Muscle of back (tissue), 11 donors: Measurements from ENCODE around the gene ANKFY1. TPM values are rescaled to one million over a fixed set of nuclear protein-coding genes. Genes with fewer than 3 reads are reported as not detected.

ENCODE experiments used
- DNase-seq, 3 donors: peaks; one replicate each; pipeline versions ENCODE4 v3.0.0 to v3.0.0-alpha.2; 2013
- polyA plus RNA-seq, 10 donors: library from polyadenylated mRNA; unstranded; fragments of 120-200 nt; gene quantifications; one replicate each; pipeline ENCODE4 v1.2.1, GENCODE V29; 2013; ENCODE audit not compliant: insufficient read length in 10 of 10

Gene ANKFY1
- polyA plus RNA-seq, 10 donors: 24.3 to 36.3 (median 30.1) TPM

- DNase-seq: no peak
These were observed 79.0 kb downstream of the ANKFY1 start for GRCh38 chr17:4184811-4185210.

GRCh38 chr17:4182043-4182442 lies 81.7 kb downstream of the ANKFY1 start:
- no peak for DNase-seq

- no peak for DNase-seq
These were observed 83.0 kb downstream of the ANKFY1 start for GRCh38 chr17:4180791-4181190.

GRCh38 chr17:4179071-4179470 lies 84.7 kb downstream of the ANKFY1 start:
- no peak for DNase-seq

- DNase-seq: no peak
These were observed 85.1 kb downstream of the ANKFY1 start for GRCh38 chr17:4178651-4179050.

GRCh38 chr17:4177806-4178205 lies 86.0 kb downstream of the ANKFY1 start:
- DNase-seq: no peak

- no peak for DNase-seq
These were observed 86.8 kb downstream of the ANKFY1 start for GRCh38 chr17:4176808-4177472.

GRCh38 chr17:4175921-4176807 lies 87.6 kb downstream of the ANKFY1 start:
- no peak for DNase-seq

- DNase-seq: no peak
These were observed 89.2 kb downstream of the ANKFY1 start for GRCh38 chr17:4174556-4174955.

GRCh38 chr17:4173781-4174180 lies 90.0 kb downstream of the ANKFY1 start:
- no peak for DNase-seq

- DNase-seq: no peak
These were observed 91.4 kb downstream of the ANKFY1 start for GRCh38 chr17:4172356-4172755.

GRCh38 chr17:4170639-4171280 lies 93.0 kb downstream of the ANKFY1 start:
- DNase-seq: no peak

- DNase-seq: no peak
These were observed 96.0 kb downstream of the ANKFY1 start for GRCh38 chr17:4167786-4168185.

GRCh38 chr17:4166419-4166818 lies 97.4 kb downstream of the ANKFY1 start:
- no peak for DNase-seq

GRCh38 chr17:4165301-4166010 lies 98.3 kb downstream of the ANKFY1 start:
- DNase-seq: no peak

- DNase-seq: no peak
These were observed 99.8 kb downstream of the ANKFY1 start for GRCh38 chr17:4163951-4164350.

- DNase-seq: peak in 1 of 3 donors; percentile 16
These were observed 100.9 kb downstream of the ANKFY1 start for GRCh38 chr17:4162775-4163466.

- no peak for DNase-seq
These were observed 101.5 kb downstream of the ANKFY1 start for GRCh38 chr17:4162321-4162720.

- DNase-seq: no peak
These were observed 101.8 kb downstream of the ANKFY1 start for GRCh38 chr17:4161967-4162305.

- no peak for DNase-seq
These were observed 102.4 kb downstream of the ANKFY1 start for GRCh38 chr17:4161192-4161966.
